Ecto neural progenitor cell (in vitro differentiated cells): ENCODE data around the gene SNN.
A peak's percentile ranks its signal among the peaks of the same experiment; 100 is the strongest.

Experiments used
- DNase-seq: peaks from one replicate; pipeline ENCODE4 v3.0.0-alpha.2; 2018; ENCODE audit warnings: low spot score

SNN gene

GRCh38 chr16:11667221-11667823 is 933 bp upstream of the SNN start:
- no peak for DNase-seq

GRCh38 chr16:11668623-11669379 is 546 bp downstream of the SNN start:
- peak; percentile 72 for DNase-seq

GRCh38 chr16:11669380-11670146 is 1.3 kb downstream of the SNN start:
- no peak for DNase-seq

- DNase-seq, result no peak
Observed at GRCh38 chr16:11670171-11671131, 2.2 kb downstream of the SNN start.

- DNase-seq, result no peak
Observed at GRCh38 chr16:11671271-11671670, 3.0 kb downstream of the SNN start.

GRCh38 chr16:11671676-11672075 is 3.4 kb downstream of the SNN start:
- no peak for DNase-seq

- DNase-seq, result no peak
Observed at GRCh38 chr16:11672206-11673090, 4.2 kb downstream of the SNN start.

- DNase-seq, result no peak
Observed at GRCh38 chr16:11673091-11674000, 5.1 kb downstream of the SNN start.

GRCh38 chr16:11674001-11674817 is 6.0 kb downstream of the SNN start:
- DNase-seq, result no peak

- DNase-seq, result no peak
Observed at GRCh38 chr16:11674818-11675560, 6.7 kb downstream of the SNN start.

GRCh38 chr16:11675561-11676511 is 7.6 kb downstream of the SNN start:
- no peak for DNase-seq

GRCh38 chr16:11676799-11677198 is 8.5 kb downstream of the SNN start:
- DNase-seq, result no peak

GRCh38 chr16:11677451-11677951 is 9.2 kb downstream of the SNN start:
- no peak for DNase-seq

- no peak for DNase-seq
Observed at GRCh38 chr16:11677959-11678881, 10.0 kb downstream of the SNN start.

GRCh38 chr16:11679250-11679649 is 11.0 kb downstream of the SNN start:
- DNase-seq, result no peak
